Left cardiac atrium (tissue), 4 donors: ENCODE measurements around the gene ANO8. TPM values are rescaled to one million over a fixed set of nuclear protein-coding genes. Genes with fewer than 3 reads are reported as not detected.
A peak's percentile ranks its signal among the peaks of the same experiment; 100 is the strongest.
"Not testable (repeated sequence)": the region's sequence is repeated elsewhere in the genome, so short reads cannot be mapped to it uniquely, and the experiment has no call there.

Experiments used
- ATAC-seq, 2 donors: fragments of 200-7000 bp; cut with Tn5 transposase; one replicate each; pipeline ENCODE4 v1.9.1; 2020; ENCODE audit warnings: mild to moderate bottlenecking in 2 of 2, moderate library complexity in 2 of 2
- DNase-seq: peaks from one replicate; pipeline ENCODE4 v3.0.0-alpha.2; 2020
- intact Hi-C, 2 donors: fragments of 100-400 bp; cut with DNase I; formaldehyde crosslinking; loops; one replicate each; pipeline versions ENCODE4 v1.14.1 to v1.15.1; 2022 to 2023
- long read RNA-seq: library from polyadenylated mRNA; unstranded; transcript quantifications from one replicate; pipeline ENCODE4 v2.0.0, GENCODE V29; 2021
- total RNA-seq, 2 donors: library from RNA; stranded (reverse); fragmentation: NEBNext Ultra II Directional; extraction: Animal tissue kit (Norgen Biotek cat#: 25700); gene quantifications; one replicate each; pipeline ENCODE4 v1.2.1, GENCODE V29; 2021
- donor health status: DM: no; HTN: yes; CAD: no.
- donor health status: DM: no; HTN: yes; CAD: no; lungs with severe emphysema.
- donor health status: DM: yes; HTN: yes; CAD: no.
- donor health status: Dilated cardiomyopathy.

Gene ANO8
- total RNA-seq: 1 to 10 TPM; 9.5 to 10.0 TPM
- long read RNA-seq: 0 reads

GRCh38 chr19:17334414-17335409, at the start of gene ANO8:
ANO8 (minus strand) TSS chr19:17334855; CDS start chr19:17334670, 185 bp downstream.
- ATAC-seq: peak; percentile 80 to 82
- peak; percentile 96 for DNase-seq
- intact Hi-C loops: no loop called here

GRCh38 chr19:17380426-17381138, 45.9 kb upstream of the ANO8 start:
- intact Hi-C loops: no loop called here
- DNase-seq (no peak), ATAC-seq (no peak)

GRCh38 chr19:17379221-17379631, 44.6 kb upstream of the ANO8 start:
- intact Hi-C loops: no loop called here
- ATAC-seq (peak in 1 of 2 donors; percentile 25), DNase-seq (no peak)

- no peak for ATAC-seq
- intact Hi-C loops: no loop called here
- no peak for DNase-seq
These were observed 43.6 kb upstream of the ANO8 start for GRCh38 chr19:17378271-17378670.

- DNase-seq (peak; percentile 86), ATAC-seq (peak; percentile 78 to 87)
- intact Hi-C loops: no loop called here
These were observed 42.4 kb upstream of the ANO8 start, which contains the start of gene PLVAP for GRCh38 chr19:17376935-17377600. PLVAP (minus strand) TSS chr19:17377342; CDS start chr19:17377288, 54 bp downstream.

GRCh38 chr19:17370026-17370587, 35.5 kb upstream of the ANO8 start:
- no peak for DNase-seq
- intact Hi-C loops: no loop called here
- ATAC-seq: peak; percentile 65 to 75

GRCh38 chr19:17365361-17365760, 30.7 kb upstream of the ANO8 start:
- no peak for DNase-seq
- ATAC-seq: no peak

GRCh38 chr19:17363852-17364605, 29.4 kb upstream of the ANO8 start:
- DNase-seq, intact Hi-C loops: not testable (repeated sequence)

More at GRCh38 chr19:17365361-17365760, 30.7 kb upstream of the ANO8 start:
- intact Hi-C loops: no loop called here

GRCh38 chr19:17359905-17360800, 25.5 kb upstream of the ANO8 start:
- intact Hi-C loops: no loop called here
- ATAC-seq: no peak
- no peak for DNase-seq

More at GRCh38 chr19:17363852-17364605, 29.4 kb upstream of the ANO8 start:
- not testable (repeated sequence) for ATAC-seq

GRCh38 chr19:17358395-17358794, 23.7 kb upstream of the ANO8 start:
- intact Hi-C loops: no loop called here
- no peak for DNase-seq
- peak; percentile 59 to 60 for ATAC-seq

GRCh38 chr19:17357724-17358123, 23.1 kb upstream of the ANO8 start:
- peak in 1 of 2 donors; percentile 54 for ATAC-seq
- intact Hi-C loops: no loop called here

GRCh38 chr19:17357078-17357666, 22.5 kb upstream of the ANO8 start:
- DNase-seq (no peak), ATAC-seq (no peak)
- intact Hi-C loops: no loop called here

More at GRCh38 chr19:17357724-17358123, 23.1 kb upstream of the ANO8 start:
- DNase-seq: no peak

GRCh38 chr19:17353386-17353785, 18.7 kb upstream of the ANO8 start:
- intact Hi-C loops: no loop called here
- ATAC-seq (no peak), DNase-seq (no peak)

- ATAC-seq (peak; percentile 44 to 49), DNase-seq (peak; percentile 58)
- intact Hi-C loops: no loop called here
These were observed 18.1 kb upstream of the ANO8 start for GRCh38 chr19:17352608-17353280.

GRCh38 chr19:17351815-17352435, 17.3 kb upstream of the ANO8 start:
- no peak for ATAC-seq
- DNase-seq: no peak
- intact Hi-C loops: no loop called here

GRCh38 chr19:17348700-17349099, 14.0 kb upstream of the ANO8 start:
- peak; percentile 60 to 80 for ATAC-seq
- intact Hi-C loops: loop anchor here (5.0 kb wide), 3 partner anchors 39 to 509 kb away; partner anchors contain the start of gene RPL18A (in 1 of the 2)
- DNase-seq: peak; percentile 87
